Umbilical cord (tissue), 2 donors: Measurements from ENCODE around the gene QPRT. TPM values are rescaled to one million over a fixed set of nuclear protein-coding genes. Genes with fewer than 3 reads are reported as not detected.
"Not testable (repeated sequence)": the region's sequence is repeated elsewhere in the genome, so short reads cannot be mapped to it uniquely, and the experiment has no call there.

Source experiments
- DNase-seq: peaks from one replicate; pipeline ENCODE4 v3.0.0-alpha.2; 2015; ENCODE audit warnings: low spot score
- total RNA-seq: library from RNA; depleted of rRNA; stranded (reverse); fragments of >200 nt; gene quantifications from one replicate; pipeline ENCODE4 v1.2.3, GENCODE V29; 2014; ENCODE audit warnings: low replicate concordance; ENCODE audit not compliant: insufficient read depth

The QPRT gene
- total RNA-seq, 1 donor from 2014 or later: 56.3 TPM

DNA sequence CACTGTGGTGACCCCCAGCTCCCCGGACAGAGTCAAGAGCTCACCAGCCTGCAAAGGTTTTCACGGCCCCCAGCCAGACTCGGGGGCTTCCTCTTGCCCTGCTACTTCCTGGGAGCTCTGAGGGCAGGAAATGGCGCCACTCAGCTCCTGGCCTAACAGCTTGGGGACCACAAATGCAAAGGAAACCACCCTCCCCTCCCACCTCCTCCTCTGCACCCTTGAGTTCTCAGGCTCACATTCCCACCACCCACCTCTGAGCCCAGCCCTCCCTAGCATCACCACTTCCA, 16.3 kb upstream of the QPRT start:
- DNase-seq: no peak

DNA sequence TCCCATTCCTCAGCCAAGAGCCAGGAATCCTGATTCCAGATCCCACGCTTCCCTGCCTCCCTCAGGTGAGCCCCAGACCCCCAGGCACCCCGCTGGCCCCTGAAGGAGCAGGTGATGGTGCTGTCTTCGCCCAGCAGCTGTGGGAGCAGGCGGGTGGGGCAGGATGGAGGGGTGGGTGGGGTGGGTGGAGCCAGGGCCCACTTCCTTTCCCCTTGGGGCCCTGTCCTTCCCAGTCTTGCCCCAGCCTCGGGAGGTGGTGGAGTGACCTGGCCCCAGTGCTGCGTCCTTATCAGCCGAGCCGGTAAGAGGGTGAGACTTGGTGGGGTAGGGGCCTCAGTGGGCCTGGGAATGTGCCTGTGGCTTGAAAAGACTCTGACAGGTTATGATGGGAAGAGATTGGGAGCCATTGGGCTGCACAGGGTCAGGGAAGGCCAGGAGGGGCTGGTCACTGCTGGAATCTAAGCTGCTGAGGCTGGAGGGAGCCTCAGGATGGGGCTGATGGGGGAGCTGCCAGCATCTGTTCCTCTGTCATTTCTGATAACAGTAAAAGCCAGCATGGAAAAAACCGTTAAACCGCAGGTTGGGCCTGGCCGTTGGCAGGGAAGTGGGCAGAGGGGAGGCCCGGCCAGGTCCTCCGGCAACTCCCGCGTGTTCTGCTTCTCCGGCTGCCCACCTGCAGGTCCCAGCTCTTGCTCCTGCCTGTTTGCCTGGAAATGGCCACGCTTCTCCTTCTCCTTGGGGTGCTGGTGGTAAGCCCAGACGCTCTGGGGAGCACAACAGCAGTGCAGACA, 15.8 kb upstream of the QPRT start, which contains the start of gene SPN:
TSS of gene SPN (plus strand) at position 232 of the 791 bp plus-strand sequence. CDS start at position 714, 482 bp downstream.
- DNase-seq: peak; percentile 50

DNA sequence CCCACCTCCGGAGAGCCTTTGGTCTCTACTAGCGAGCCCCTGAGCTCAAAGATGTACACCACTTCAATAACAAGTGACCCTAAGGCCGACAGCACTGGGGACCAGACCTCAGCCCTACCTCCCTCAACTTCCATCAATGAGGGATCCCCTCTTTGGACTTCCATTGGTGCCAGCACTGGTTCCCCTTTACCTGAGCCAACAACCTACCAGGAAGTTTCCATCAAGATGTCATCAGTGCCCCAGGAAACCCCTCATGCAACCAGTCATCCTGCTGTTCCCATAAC, 15.2 kb upstream of the QPRT start:
- no peak for DNase-seq

DNA sequence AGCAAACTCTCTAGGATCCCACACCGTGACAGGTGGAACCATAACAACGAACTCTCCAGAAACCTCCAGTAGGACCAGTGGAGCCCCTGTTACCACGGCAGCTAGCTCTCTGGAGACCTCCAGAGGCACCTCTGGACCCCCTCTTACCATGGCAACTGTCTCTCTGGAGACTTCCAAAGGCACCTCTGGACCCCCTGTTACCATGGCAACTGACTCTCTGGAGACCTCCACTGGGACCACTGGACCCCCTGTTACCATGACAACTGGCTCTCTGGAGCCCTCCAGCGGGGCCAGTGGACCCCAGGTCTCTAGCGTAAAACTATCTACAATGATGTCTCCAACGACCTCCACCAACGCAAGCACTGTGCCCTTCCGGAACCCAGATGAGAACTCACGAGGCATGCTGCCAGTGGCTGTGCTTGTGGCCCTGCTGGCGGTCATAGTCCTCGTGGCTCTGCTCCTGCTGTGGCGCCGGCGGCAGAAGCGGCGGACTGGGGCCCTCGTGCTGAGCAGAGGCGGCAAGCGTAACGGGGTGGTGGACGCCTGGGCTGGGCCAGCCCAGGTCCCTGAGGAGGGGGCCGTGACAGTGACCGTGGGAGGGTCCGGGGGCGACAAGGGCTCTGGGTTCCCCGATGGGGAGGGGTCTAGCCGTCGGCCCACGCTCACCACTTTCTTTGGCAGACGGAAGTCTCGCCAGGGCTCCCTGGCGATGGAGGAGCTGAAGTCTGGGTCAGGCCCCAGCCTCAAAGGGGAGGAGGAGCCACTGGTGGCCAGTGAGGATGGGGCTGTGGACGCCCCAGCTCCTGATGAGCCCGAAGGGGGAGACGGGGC, 14.7 kb upstream of the QPRT start:
- DNase-seq: no peak

DNA sequence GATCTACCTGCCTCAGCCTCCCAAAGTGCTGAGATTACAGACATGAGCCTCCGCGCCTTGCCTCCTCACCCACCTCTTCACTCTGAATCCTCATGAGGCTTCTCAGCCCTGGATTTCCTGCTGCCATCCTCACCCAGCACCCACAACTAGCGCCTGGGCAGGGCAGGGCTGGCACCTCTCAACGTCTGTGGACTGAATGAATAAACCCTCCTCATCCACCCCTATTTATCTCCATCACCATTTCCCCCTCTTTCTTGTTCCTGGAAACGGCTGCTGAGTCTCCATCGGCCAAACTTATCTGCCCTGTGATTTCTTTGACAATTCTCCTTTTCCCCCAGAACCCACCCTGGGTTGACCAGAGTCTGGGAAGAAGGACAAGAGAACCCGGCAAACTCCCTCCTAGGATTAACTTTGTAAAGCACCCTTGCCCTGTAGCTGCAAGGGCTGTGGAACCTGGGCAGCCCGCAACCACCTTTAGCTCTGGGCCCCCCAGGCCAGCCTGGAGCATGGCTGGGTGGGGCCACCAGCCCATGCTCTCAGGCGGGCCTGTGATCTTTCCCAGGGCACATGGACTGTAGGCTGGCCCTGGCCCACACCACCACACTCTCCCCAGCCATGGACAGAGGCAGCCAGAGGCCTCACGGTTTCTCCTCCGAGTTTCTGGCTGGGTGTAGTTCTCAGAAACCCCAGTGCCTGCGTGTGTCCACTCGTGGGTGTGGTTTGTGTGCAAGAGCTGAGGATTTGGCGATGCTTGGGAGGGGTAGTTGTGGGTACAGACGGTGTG, 13.5 kb upstream of the QPRT start:
- peak; percentile 50 for DNase-seq

DNA sequence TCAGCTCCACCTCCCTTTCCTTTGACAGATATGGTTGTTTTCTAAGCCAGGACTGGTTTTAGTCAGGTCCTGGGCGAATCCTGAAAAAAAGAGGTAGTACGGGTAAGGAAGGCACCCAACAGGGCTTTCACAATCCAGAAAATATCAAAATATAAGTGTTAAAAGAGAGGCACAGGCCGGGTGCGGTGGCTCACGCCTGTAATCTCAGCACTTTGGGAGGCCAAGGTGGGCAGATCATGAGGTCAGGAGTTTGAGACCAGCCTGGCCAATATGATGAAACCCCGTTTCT, 11.7 kb upstream of the QPRT start:
- not testable (repeated sequence) for DNase-seq

DNA sequence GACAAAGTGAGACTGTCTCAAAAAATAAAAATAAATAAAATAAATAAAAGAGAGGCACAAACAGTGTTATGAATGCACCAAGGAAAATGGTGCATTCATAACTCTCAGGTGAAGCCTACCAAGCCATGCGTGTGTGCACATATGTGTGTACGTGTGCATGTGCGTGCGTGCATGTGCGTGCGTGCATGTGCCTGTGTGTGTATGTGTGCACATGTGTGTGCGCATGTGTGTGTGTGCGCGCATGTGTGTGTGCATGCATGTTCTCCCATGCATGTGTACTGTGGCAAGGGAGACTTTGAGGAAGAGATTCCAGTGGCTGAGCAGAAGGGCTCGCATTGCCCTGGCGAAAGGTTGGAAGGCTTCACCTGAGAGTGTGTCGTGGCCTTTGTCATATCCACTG, 11.2 kb upstream of the QPRT start:
- DNase-seq: no peak

DNA sequence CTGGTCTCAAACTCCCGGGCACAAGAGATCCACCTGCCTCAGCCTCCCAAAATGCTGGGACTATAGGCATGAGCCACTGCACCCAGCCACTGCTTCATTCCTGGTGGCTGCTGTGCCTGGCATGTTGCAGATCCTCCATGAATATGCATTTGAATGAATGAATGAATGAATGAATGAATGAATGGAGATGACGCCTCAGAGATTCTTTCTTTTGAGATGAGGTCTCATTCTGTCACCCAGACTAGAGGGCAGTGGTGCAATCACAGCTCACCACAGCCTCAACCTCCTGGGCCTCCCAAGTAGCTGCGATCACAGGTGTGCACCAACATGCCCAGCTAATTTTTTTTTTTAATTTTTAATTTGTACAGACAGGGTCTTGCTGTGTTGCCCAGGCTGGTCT, 10.7 kb upstream of the QPRT start:
- DNase-seq: no peak

DNA sequence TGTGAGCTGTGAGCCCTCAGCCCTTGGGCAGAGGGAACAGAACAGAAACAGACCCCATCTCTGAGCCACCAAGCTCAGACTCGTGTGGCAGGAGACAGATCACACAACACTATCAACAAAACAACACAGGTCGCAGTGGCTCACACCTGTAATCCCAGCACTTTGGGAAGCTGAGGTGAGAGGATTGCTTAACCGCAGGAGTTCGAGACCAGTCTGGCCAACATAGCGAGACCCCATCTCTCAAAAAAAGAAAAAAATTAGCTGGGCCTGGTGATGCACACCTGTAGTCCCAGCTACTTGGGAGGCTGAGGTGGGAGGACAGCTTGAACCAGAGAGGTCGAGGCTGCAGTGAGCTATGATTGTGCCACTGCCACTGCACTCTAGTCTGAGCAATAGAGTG, 5.5 kb upstream of the QPRT start:
- DNase-seq: no peak

DNA sequence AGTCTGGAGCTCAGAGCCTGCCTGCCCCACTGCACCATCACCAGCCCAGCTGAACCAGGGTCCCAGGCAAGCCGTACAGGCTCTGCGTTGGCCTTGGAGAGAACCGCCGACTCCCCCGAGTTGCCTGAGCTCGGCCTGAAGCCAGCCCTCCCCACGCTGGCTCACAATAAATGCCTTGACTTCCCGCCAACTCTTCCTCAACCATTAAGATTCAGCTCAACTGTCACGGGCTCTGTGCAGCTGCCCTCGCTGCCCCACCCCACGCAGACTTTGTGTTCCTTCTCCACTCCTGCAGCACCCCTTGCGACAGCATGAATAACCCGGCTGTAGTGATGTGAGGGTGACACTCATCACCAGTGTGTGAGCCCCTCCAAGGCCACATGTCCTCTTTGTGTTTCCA, 4.8 kb upstream of the QPRT start:
- peak; percentile 71 for DNase-seq

DNA sequence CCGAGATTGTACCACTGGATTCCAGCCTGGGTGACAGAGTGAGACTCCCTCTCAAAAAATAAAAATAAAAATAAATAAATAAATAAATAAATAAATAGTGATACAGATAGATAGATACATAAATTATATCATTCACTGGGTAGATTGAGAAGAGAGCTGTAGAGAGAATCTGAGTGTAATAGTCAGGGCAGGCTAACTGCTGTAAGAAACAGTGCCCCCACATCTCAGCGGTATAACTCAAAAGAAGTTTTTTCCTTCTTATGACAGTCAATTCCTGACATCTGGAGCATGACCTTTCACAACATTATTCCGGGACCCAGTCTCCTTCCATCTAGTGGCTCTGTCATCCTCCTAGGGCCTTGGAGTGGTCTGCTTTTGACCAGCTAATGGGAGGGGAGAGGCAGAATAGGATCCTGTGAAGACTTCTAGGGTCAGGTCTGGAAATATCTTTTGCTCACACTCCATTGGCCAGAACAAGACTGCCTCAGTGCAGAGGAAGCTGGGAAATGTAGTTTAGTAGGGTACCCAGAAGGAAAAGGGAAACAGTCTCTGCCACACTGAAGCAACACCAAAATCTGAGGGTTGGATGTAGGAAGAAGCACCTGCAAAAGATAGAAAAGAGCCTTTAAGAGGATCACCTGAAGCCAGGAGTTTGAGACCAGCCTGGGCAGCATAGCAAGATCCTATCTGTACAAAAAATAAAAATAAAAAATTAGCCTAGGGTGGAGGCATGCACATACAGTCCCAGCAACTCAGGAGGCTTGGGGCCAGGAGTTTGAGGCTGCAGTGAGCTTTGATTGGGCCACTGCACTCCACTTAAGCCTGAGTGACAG, 3.0 kb upstream of the QPRT start:
- DNase-seq: peak; percentile 66

DNA sequence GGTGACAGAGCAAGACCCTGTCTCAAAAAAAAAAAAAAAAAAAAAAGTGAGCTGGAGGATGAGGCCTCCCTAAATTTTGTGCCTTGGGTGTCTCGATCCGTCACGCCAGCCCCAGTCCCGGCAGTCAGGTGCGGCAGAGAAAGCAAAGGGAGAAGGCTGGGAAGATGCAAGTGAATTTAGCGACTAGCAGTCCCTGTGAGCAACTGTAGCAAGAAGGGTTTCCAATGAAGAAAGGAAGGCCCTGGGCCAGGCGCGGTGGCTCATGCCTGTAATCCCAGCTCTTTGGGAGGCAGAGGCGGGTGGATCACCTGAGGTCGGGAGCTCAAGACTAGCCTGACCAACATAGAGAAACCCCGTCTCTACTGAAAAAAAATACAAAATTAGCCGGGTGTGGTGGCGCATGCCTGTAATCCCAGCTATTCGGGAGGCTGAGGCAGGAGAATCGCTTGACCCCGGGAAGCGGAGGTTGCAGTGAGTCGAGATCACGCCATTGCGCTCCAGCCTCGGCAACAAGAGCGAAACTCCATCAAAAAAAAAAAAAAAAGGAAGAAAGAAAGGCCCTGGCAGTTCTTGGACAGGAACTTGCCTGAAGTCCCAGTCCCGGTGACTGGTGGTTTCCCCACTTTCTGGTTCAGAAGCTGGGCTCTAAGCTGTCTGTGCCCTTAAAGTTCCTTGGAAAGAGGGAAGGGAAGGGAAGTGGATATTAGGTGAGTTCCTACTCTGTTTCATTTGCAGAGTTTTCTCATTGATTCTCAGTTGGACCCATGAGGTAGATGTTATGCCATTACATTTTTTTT, 1.8 kb upstream of the QPRT start:
- DNase-seq: no peak

DNA sequence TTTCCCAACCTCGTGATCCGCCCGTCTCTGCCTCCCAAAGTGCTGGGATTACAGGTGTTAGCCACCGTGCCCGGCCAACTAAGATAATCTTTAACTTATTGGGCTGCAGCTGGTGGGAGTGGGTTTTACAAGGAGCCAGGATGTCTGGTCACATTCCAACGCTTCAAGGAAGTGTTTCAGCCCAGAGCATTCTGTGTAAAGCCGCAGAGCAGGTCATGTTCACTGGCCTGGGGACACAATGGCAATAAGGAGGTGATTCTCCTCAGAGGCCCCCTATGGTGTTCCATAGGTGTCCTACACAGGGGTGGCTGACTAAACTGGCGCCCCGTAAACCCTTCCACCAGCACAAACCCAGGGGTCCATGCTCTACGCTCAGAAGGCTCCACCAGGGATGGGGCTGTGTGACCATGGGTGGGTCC, 1.2 kb downstream of the QPRT start:
- no peak for DNase-seq

DNA sequence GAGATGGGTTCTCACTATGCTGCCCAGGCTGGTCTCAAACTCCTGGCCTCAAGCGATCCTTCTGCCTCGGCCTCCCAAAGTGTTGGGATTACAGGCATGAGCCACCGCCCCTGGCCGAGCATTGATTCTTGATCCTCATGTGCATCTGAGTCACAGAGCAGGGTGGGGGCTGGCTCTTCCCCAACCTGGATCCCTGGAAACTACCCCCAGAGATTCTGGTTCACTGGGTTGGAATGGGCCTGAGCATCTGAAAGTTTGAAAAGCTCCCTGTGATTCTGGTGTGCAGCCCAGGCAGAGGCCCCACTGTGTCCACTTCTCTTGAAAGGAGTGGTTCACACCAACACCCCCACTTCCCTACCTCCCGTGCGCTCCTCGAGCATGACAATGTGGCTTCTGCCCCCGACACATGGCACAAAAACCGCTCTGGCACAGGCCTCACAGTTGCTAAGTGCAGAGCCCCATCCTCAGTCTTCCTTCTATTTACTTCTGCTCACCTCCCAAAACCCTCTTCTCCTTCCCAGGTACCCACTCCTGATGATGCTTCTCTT, 4.6 kb downstream of the QPRT start:
- no peak for DNase-seq

DNA sequence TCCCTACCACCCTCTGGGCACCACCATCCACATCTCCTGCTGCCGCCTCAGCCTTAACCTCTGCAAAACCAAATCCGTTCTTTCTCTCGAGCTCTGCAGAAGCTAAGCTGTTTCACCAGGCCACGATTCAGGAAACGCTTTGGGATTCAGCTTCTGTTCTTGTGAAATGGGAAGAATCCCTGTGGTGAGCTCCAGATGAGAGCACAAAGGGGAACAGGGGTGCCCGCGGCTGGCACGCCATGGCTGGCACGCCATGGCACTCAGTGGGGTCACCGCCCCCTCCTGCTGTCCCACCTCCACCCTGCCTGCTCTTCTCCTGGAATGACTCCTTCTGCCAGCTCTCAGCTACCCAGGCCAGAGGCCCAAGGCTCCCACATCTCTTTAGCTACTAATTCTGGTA, 5.7 kb downstream of the QPRT start:
- no peak for DNase-seq

DNA sequence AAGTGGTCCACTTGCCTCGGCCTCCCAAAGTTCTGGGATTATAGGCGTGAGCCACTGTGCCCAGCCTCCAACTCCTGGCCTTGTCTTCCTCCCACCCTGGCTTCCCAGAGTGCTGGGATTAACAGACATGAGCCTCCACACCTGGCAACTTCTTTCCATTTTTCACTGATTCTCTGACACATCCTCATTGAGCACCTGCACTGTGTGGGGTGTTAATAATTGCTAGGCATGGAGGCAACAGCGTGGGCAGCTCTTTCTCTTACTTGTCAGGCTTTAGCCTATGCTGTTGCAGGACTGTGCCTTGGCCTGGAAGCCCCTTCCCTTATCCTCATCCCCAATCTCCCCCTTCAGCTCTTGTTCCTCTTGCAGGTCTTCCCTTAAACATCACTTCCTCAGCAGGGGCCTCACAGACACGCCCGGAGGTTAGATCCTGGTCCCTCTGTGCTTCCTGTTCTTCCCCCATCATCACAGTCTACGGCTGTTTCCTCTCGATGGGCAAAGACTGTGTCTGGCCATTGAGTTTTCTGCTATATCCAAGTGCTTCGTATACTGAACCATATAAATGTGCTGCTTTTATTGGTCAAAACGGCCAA, 7.9 kb downstream of the QPRT start:
- no peak for DNase-seq

DNA sequence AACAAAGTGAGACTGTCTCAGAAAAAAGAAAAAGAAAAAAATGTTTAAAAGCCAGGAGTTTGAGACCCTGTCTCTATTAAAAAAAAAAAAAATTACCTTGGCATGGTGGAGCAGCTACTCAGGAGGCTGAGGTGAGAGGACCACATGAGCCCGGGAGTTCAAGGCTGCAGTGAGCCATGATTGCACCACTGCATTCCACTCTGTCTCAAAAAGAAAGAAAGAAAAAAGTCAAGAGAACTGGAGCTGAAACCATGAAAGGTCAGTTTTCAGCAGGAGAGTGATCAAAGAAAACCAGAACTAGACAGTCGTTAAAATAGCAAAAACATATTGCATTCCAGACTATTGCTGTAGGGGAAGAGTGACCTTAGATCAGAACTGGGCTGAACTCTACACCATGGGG, 8.8 kb downstream of the QPRT start:
- DNase-seq: no peak

DNA sequence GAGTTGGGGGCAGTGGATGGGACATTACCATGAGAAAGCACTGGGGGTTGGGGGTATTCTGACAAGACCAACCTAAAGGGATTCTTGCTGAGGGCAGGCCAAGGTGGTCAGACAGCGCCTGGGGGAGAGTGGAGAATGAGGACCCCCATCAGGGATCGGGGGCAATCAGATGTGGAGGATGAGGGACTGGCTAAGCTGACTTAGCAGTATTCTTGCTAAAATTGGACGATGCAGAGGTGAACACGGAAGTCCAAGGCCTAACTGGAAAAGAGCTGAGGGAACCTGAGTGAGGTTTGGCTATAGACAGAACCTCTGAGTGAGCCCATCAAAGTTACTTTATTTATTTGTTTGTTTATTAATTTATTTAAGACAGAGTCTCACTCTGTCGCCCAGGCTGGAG, 9.2 kb downstream of the QPRT start:
- no peak for DNase-seq

DNA sequence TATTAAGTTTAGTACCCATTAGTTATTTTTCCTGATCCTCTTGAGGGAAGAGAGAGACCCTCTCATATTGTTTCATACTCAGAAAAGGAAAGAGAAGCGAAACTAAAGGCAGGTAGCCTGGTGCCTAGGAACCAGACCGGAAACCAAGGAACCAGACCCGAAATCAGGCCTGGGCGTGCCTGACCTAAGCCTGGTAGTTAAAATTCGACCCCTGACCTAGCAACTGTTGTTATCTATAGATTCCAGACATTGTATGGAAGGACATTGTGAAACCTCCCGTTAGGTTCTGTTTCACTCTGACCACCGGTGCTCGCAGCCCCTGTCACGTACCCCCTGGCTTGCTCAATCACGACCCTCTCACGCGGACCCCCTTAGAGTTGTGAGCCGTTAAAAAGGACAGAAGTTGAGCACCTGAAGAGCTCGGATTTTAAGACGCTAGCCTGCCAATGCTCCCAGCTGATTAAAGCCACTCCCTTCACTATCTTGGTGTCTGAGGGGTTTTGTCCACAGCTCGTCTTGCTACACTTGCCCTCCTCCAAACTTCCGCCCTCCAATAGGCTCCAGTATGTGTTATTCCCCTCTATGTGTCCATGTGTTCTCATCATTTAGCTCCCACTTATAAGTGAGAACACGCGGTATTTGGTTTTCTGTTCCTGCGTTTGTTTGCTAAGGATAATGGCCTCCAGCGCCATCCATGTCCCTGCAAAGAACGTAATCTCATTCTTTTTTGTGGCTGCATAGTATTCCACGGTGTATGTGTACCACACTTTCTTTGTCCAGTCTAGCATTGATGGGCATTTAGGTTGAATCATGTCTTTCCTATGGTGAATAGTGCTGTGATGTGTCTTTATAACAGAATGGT, 10.7 kb downstream of the QPRT start:
- not testable (repeated sequence) for DNase-seq
